GM19452 (cell line): ENCODE results near the gene TPO.
"Not testable (repeated sequence)": the region's sequence is repeated elsewhere in the genome, so short reads cannot be mapped to it uniquely, and the experiment has no call there.

Experiments
- ATAC-seq: cut with Tn5 transposase; IDR thresholded peaks from one replicate; pipeline ENCODE4 v1.9.1; 2021; ENCODE audit not compliant: unreplicated experiment

The TPO gene

DNA sequence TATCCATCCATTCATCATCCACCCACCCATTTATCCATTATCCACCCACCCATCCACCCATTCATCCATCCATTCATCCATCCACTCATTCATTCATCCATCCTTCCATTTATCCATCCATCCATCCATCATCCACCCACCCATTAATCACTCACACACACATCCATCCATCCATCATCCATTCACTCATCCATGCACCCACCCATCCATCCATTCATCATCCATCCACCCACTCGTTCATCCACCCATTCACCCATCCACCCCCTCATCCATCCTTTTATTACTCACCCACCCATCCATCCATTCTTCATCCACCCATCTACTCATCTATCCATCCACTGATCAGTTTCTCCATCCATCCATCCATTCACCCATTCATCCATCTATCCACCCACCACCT, 8.1 kb upstream of the TPO start:
- no peak for ATAC-seq

DNA sequence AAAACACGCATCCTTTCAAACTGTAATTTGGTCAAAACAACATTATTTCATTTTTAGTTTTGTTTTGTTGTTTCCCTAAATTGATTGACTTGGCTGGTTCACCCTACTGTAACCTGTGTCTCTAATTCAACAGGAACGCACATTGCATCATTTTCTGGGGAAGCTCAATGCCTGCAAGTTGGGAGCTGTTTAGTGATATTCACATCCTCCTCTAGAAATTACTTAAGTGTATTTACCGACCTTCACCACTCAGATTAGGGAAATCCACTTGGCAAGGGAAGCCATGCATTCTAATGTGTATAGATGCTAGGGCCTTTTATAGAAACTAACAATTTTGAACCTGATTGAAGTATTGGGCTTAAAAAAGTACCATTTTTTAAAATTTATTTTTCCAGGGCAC, 7.3 kb upstream of the TPO start:
- no peak for ATAC-seq

DNA sequence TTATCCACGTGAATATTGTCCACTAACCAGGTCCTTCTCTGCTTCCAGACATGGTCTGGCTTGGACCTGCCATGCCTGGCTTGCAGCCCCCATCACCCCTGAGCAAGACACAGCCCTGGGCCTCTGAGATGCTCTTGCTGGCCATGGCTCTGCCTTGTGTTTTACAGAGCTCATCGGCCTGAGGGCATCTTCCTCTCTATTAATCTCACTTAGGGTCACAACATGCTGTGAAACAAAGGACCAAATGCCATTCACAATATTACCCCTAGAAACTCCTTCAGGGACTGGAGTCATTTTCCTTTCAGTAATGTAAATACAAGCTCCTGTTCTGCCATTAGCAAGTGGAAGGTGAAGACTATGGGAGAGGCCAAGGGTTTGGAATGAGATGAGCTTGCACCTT, 6.8 kb upstream of the TPO start:
- no peak for ATAC-seq

DNA sequence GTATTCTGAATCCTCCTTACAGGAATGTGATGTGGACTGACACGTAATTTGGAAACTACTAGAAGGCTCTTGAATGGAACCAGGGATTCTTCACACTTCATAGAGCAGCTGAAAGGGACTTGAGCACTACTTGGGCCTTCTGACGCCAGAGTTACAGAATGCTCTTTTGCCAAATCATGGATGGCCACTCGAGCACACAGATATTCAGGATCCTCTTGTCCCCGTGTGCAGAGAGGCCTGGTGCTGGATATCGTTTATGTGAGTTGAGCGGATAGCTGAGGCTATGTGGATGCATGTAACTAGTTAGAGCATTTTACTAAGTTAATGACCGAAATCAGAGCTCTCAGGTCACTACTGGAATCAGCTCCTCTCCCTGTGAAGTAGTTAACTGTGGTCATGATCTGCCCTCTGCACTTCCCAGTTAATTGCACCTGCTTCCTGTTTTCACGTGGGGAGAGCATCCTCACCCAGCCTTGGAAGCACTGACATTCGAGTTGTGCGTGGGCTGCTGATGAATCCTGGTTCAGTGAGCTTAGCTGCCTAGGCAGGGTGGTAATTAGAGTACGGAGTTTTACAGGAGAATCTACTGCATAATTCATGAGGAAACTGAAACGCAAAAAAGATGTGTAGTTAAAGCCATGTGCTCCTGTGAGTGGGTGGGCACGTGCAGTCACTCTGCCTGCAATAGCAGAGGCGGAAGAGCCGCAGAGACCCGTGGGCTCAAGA, 5.2 kb upstream of the TPO start:
- ATAC-seq = no peak

DNA sequence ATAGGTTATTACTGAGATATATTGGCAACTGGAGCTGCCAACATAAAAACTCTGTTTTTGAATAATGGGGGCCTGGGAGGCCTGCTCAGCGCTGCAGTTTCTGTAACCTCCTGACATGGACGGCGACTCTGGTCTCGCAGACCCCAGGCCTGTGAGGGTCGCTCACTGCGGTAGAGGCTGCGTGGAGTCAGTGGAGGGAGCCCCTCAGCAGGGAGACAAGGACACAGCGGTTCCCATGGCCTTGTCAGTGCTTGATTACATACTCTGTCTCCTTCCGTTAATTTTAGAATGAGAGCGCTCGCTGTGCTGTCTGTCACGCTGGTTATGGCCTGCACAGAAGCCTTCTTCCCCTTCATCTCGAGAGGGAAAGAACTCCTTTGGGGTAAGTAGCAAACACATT, 858 bp downstream of the TPO start:
- no peak for ATAC-seq

DNA sequence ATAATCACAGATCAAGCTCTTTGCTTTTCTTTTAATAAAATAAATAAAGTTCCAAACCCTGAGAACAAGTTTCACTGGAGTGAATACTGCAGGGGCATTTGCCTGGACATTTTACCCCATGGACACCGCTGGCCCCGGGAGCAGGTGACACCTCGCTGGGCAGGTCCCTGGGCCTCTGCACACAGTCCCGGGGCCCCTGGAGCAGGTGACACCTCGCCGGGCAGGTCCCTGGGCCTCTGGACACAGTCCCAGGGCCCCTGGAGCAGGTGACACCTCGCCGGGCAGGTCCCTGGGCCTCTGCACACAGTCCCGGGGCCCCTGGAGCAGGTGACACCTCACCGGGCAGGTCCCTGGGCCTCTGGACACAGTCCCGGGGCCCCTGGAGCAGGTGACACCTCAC, 1.6 kb downstream of the TPO start:
- ATAC-seq = not testable (repeated sequence)

DNA sequence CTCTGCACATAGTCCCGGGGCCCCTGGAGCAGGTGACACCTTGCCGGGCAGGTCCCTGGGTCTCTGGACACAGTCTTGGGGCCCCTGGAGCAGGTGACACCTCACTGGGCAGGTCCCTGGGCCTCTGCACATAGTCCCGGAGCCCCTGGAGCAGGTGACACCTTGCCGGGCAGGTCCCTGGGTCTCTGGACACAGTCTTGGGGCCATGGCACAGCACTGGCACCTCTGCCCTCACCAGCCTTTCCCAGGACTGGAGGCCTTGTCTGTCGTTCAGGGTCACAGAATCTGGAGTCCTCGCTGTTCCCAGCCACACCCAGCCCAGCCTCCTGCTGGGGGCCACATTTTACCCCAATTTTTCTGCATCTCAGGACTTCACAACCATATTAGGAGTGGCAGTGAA, 2.2 kb downstream of the TPO start:
- ATAC-seq = no peak

DNA sequence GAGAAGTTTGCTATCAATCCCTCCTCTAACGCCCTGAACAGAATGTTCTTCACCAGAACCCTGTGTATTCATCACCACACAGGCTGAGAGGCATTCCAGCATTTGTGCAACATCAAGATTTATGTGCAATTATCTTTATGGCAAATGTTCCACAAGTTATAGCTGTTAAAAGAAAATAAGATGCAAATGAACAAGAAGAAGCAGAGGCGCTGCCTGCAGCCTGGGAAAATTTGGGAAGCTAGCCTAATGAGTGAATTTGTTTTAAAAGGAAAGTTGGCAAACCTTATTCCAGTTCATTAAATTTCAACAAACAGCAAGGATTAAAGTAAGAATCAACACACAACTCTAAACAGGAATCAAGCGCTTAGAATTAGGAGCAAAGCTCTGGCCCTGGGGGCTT, 5.3 kb downstream of the TPO start:
- ATAC-seq = no peak

DNA sequence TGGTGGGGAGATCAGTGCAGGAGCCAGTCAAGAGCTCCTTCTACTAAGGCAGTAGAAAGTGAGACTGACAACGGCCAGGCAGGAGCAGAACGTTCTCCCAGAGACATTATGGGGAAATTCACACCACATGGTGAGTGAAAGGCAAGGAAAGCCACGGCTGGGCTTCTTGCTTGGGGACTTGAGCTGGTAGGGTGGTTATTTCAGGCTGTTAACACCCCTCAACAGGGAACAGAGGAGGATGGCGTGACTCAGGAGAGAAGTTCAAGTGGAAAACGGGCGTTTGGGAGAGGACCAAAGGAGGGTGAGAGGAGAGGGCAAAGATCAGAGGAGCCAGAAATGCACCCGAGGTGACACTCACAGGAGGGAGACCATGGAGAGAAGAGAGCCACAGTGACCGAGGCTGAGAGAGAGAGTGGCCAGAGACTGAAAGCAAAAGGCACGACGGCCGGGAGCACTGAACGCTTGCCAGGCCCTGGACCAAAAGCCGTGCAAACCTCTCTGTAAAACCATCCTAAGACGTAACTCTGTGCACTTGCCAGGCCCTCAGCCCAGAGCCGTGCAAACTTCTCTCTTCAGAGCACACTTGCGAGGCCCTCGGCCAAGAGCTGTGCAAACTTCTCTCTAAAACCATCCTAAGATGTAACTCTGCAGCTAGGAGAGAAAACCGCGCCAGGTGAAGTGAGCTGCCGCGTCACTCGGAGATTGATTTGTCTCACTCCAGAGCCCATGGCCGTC, 7.7 kb downstream of the TPO start:
- ATAC-seq = no peak

DNA sequence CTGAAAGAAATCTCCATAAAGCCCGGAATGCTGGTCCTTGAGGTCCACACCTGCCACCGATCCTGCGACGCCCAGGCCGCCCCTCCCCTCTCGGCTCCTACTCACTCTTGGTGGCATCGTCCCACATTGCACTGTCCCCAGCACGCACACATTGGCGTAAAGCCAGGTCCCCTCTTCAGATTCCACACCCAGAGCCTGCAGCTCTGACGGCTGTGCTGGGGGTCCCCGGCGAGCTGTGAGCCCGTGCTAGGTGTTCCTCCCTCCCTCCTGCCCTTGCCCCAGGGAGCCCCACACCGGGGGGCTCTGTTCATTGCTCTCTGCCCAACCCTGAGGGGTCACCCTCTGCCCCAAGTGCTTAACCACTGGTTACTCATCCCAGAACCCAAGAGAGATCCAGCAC, 8.5 kb downstream of the TPO start:
- ATAC-seq = no peak

DNA sequence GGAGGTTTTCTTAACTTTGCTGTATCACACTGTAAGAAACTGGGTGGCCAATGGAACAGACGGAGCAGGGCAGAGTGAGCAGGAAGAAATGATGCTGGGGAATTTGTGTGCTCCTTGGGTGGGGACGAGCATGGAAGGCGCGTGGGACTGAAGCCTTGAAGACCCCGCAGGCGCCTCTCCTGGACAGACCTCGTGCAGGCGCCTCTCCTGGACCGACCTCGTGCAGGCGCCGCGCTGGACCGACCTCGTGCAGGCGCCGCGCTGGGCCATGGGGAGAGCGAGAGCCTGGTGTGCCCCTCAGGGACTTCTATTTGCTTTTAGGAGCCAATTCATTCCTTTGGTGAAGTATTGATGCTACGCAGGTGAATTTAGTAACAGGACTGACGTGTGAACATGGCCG, 8.9 kb downstream of the TPO start:
- ATAC-seq = no peak

DNA sequence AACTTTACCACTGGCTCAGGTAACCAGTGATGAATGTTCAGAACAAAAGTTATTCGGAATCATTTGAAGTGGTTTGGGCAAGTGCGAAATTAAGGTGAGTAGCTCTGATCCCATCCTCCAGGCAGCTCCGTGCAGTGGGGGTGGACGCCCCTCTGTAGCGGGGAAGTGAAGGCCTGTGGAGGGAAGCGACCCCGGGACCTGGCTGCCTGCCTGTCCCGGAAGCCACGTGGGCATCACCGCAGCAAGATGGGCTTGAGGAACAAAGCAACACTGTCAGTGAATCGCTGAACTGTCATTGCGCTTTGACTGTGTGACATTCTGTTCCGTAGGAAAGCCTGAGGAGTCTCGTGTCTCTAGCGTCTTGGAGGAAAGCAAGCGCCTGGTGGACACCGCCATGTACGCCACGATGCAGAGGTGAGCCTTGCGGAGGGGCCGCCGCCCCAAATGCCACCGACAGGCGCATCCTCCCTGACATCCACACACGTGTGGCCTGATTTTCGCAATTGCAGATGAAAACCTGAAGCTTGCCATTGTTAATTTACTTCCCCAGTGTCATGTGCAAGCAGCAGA, 9.5 kb downstream of the TPO start:
- no peak for ATAC-seq

DNA sequence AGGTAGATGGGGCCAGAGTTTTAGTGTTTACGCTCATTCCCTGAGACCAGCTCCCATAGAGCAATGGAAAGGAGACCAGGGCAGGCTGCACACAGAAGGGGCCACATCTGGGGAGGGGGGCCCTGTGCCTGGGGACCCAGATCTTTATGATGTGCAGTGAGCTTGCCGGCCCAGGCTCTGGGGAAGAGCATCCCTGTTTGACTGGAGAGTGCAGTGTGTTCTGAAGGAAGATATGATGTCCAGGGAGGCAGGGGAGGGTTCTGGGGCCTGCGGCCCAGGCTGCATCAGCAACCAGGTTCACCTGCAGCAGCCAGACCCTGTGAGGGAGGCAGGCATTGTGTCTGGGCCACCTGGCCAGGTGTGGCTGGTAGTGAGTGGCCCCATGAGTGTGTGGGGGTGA, 13.8 kb downstream of the TPO start:
- ATAC-seq = no peak

DNA sequence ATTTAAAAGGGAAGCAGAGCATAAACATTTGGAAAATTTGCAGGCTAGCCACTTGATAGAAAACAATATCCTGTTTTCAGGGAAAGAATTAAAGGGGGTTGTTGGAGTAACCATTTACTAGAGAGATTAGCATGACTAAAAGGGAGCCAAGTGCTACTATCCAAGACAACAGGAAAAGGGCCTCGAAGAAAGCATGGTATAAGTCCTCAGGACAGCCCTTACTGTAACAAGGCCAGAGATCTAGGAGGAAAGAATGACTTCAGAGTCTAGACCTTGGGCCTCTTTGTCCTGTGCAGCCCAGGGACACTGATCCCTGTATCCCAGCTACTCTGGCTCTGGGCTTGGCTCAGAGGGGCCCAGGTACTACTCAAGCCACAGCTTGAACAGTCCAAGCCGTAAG, 16.6 kb downstream of the TPO start:
- no peak for ATAC-seq

DNA sequence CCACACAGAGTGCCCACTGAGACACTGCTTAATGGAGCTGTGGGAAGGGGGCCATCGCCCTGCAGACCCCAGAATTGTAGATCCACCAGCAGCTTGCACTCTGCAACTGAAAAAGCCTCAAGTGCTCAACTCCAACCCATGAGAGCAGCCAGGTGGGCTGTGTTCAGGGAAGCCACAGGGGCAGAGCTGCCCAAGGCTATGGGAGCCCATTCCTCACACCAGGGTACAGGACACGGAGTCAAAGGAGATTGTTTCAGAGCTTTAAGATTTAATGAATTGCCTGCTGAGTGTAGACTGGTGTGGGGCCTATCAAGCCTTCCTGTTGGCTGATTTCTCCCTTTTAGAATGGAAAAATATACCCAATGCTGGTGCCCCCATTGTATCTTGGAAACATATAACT, 17.2 kb downstream of the TPO start:
- no peak for ATAC-seq

DNA sequence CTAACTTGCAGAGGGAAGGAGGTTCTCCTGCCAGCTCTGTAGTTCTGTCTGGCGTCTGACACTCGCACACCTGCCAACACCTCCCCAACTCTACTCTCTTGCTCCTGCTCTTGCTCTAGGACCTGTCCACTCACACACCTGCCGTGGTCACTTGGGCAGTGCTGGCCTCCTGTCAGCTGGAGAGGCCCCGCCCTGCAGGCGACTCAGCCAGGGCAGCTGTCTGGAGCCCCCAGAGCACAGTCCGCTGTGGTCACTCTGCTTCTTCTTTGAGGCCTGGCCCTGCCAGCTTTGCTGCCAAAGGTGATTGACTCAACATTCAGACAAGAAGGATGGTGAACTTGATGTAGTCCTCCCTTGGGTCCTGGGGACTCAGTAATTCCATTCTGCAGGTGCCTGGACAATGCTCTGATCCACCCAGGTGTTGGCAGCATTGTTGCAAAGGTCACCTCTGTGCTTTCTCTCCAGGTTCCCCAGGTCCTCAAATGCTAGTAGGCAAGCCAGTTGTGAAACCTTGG, 18.7 kb downstream of the TPO start:
- no peak for ATAC-seq

DNA sequence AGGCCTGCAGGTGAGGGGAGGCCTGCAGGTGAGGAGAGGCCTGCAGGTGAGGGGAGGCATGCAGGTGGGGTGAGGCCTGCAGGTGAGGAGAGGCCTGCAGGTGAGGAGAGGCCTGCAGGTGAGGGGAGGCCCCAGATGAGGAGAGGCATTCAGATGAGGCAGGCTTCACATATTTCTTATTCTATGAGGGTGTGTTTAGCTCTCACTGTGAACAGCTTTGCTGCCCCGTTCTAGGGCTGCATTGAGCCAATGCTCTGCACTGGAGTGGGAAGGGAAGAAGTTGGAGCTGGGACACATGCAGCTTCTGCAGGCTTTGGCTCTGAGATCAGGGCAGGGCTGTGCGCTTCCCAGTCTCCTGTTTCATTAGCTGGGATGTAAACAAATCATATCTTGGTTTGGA, 19.5 kb downstream of the TPO start:
- no peak for ATAC-seq

DNA sequence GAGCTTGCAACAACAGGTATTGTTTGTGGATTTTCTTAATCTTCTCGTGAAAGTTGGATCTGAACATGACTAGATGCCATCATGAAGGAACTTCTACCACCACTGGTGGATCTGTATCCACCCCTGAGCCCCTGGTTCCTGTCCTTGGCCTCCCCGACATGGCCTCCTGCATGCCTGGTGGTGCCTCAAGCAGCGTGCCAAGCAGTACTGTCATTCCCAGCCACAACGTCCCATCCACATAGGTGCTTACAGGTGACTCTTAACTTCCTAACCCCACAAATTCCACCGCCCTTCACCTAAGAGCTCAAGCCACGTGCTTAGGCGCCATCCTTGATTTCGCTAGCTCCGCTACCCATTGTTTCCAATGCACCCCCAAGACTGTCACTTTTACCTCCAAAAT, 23.1 kb downstream of the TPO start:
- ATAC-seq = no peak

DNA sequence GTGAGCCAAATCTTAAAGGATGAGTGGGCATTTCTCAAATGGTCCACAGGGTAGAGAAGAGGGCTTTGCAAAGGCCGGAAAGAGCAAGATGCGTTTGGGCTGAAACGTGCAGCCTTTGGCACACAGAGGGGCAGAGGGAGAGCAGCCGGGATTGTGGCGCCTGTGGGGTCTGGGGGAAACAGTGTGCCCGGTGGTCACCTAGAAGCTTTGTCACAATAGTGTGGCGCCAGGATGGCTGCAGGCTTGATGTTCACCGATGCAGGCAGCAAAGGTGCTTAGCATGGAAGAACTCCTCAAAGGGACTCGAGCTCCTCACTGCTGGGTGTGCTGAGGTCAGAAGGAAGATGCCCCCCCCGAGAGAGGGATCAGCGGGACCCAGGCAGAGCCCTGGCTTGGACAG, 23.8 kb downstream of the TPO start:
- no peak for ATAC-seq

DNA sequence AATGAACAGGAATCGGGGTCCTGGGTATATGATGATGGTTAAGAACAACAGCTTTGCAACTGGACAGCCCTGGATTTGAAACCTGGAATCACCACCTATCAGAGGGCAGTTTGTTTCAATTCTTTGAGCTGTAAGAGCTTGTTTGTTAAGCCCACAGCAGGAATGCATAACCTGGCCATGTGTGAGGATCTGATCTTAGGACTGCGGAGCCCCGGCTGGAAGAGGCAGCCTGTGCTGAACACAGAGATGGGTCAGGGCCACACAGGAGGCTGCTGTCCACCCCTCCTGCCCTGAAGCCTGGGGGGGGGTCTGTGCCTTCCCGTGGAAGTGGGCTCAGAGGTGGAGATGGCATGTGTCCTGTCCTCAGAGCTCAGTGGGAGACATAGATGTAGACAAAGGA, 24.3 kb downstream of the TPO start:
- ATAC-seq = no peak

DNA sequence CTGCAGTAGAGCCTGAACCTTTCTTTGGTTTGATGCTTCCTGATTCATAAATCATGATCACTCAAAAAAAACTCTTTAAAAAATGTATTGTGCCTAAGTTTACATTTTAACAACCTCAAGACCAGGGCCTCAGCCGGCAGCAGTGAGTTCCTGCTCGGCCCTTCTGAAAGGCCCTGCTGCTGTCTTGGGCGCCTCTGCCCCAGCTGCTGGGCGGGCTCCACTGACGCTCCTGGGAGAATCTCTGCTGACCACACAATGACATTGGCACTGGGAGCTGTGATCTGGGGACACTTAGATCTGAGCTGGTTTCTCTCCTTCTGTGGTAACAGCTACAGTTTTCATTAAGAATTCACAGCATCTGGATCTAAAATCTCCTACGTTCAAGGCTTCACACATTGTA, 25.7 kb downstream of the TPO start:
- ATAC-seq = no peak

DNA sequence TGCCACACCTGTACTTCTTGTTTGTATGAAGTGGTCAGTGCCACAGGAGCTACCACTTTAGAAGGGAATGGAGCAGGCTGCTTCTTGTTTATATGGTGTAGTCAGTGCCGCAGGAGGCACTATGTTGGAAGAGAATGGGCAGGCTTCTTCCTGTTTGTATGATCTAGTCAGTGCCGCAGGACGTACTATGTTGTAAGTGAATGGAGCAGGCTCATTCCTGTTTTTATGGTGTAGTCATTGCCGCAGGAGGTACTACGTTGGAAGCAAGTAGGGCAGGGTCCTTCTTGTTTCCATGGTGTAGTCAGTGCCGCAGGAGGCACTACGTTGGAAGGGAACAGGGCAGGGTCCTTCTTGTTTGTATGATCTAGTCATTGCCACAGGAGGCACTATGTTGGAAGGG, 27.3 kb downstream of the TPO start:
- no peak for ATAC-seq
